ENCODE results near the gene CBFA2T3.

DNA sequence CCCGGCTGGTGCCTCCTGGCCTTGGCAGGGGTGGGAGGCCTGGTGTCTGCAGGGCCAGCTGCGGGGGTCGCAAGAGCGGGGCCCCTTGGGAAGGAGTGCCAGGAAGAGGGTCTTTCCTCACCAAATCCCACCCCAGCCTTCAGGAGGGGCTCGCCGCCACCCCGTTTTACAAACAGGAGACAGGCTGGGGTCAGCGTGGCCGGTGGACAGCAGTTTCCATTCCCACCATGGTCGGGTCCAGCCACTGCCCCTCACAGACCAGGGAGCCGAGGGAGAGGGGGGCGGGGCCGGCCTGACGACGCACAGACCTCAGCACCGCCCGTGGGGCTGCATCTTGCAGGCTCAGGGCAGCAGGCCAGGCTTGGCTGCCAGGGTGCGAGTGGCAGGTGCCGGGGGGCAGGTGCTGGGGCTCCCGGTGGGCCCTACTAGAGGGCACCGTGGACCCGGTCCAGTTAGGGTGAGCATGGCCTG, 7.6 kb downstream of the CBFA2T3 start:
- TF ChIP-seq, protein P1, sequence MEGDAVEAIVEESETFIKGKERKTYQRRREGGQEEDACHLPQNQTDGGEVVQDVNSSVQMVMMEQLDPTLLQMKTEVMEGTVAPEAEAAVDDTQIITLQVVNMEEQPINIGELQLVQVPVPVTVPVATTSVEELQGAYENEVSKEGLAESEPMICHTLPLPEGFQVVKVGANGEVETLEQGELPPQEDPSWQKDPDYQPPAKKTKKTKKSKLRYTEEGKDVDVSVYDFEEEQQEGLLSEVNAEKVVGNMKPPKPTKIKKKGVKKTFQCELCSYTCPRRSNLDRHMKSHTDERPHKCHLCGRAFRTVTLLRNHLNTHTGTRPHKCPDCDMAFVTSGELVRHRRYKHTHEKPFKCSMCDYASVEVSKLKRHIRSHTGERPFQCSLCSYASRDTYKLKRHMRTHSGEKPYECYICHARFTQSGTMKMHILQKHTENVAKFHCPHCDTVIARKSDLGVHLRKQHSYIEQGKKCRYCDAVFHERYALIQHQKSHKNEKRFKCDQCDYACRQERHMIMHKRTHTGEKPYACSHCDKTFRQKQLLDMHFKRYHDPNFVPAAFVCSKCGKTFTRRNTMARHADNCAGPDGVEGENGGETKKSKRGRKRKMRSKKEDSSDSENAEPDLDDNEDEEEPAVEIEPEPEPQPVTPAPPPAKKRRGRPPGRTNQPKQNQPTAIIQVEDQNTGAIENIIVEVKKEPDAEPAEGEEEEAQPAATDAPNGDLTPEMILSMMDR (IDR thresholded peaks at IDR 0.05): no peak
- TF ChIP-seq EZH2 (IDR thresholded peaks at IDR 0.05; ENCODE audit: borderline replicate concordance, insufficient read depth, low read depth, low read length, poor library complexity, severe bottlenecking): no peak

Data from B cell (primary cell).